ENCODE measurements around the gene MFAP5.

Gene MFAP5

GRCh38 chr12:8662593-8662992 is at the start of gene MFAP5:
MFAP5 (minus strand) TSS chr12:8662826; CDS start chr12:8662104, 722 bp downstream.
- DNase-seq: no peak

DNA sequence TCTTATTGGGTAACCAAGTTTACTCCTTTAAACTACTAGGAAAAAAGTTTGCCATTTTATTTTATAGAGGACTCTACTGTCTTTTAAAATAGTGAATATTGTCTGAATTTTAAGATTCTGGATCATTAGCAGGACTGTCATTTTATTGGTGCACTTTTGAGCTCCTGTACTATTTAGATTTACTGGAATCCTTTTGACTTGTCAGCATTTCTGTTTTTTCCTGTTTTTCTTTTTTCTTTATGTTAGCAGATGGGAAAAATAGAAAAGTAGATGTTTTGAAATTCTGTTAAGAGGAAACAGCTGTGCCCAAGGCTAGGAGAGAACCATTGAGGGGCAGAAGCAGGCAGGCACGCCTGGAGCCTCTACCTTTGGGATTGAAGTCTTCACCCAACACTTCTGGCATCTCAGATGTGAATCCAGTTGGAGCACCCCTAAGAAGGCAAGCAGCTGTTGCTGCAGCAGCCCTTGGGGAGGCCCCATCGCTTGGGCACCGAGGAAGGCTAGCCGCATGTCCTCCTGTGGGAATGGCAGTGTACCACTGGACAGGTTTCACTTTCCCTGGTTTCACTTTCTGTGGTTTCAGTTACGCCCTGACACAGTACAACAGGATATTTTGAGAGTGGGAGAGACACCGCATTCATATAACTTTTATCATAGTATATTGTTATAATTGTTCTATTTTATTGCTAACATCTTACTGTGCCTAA is 46.7 kb upstream of the MFAP5 start:
- DNase-seq: no peak

GRCh38 chr12:8702159-8702558 is 39.5 kb upstream of the MFAP5 start:
- no peak for DNase-seq

DNA sequence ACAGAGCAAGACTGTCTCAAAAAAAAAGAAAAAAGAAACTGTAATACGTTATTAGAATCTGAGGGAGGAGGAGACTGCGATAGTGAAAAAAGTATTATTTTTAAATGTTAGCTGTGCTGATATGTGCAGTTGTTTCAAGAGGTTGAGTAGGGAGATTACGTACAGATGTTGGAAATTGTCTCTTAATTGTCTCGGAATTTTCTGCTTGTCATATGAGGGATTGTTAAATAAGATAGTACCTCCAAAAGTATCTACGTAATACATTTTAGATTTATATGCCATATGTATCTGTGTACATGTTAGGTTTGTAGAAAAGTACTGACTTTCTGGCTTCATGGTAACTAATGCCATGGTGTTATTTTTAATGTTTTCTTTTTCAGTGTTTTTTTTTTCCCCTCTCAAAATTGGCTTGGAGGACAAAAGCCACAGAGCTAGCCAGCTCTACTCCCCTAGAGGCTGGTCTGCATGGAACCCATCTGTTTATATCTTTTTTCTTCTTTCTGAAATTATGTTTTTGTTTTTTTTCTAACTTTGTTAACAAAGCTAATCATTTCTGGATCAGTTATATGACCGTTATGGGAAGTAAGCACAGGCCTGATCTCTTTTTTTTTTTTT is 38.5 kb upstream of the MFAP5 start:
- no peak for DNase-seq

GRCh38 chr12:8699714-8700113 is 37.1 kb upstream of the MFAP5 start:
- DNase-seq: no peak

DNA sequence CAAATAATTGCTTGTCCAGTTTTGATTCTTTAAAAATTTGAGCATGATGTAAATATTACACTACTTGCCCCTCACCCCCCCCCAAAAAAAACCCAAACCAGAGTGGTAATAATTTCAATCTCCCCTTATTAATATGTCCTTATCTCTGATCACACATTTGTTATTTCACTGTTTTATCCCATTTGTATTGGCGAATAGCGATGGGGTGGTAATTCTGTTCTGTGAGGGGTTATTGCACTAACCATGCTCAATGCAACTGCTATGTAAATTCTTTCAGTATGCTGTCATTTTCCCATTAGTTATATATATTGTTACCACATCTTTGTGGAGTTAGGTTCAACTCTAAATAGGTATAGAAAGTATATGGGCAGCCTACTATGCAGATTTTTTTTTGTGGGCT is 36.3 kb upstream of the MFAP5 start:
- DNase-seq: no peak

DNA sequence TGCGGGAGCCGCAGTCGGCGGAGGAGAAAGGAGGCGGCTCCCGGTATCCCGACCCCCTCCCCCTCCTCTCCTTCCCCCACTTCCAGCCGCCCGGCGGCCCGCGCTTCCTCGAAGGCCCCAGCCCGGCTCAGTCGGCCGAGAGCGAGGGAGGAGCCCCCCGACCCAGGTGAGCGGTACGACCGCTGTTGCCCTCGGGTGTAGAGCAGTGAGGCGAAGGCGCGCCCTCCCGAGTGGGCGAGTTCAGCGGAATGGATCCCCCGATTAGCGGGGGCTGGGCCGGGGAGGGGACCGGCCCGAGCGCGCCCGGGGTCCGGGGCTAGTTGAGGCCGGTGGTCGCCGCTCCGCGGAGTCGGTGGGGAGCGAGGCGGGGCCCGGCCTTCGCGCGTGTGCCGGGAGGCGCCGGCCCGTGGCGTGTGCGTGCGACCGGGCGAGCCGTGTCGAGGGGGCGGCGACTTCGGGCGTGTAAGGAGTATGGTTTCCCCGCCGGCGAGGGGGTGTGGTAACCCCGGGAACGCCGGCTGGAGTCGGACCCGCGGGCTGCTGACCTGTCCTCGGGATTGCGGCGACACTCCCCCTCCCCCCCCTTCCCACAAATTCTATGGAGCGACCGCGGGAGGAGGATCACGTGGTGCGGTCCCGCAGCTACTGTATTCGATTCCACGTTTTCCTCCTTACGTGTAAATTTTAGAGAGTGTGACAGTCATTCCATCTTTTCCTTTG is 35.7 kb upstream of the MFAP5 start:
- no peak for DNase-seq

DNA sequence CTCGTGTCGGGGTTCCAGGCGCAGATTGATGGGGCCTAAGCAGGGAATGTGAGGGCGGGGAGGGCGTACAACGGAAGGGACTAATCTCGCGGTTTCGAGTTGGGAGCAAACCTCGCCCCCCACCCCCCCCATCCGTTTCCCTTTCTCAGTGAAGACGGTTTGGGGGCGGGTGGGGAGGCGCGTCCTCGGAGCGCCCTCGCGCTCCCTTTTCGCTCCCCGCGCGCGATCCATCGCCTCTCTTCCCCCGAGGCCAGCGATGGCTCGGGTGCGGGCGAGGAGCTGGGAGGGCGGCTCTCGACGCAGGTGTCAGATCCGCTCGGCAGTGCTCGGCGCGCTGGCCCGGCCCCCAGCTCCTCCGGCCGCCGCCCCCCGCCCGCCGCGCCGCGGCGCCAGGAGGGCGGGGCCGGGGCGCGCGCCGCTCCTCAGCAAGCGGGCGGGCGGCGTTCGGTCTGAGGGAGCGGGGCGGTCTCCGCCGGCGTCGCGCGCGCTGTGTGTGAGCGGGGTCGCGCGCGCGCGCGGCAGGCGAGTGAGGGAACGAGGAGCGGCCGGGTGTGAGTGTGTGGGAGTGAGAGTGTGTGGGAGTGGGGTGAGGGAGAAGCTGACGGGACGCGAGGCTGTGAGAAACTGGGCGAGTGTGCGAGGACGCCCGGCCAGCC is 35.0 kb upstream of the MFAP5 start, which contains the start of gene RIMKLB:
Gene RIMKLB (plus strand): TSS at position 516 of the 656 bp plus-strand sequence. CDS start 15,876 bp downstream, outside the sequence.
- DNase-seq: no peak

DNA sequence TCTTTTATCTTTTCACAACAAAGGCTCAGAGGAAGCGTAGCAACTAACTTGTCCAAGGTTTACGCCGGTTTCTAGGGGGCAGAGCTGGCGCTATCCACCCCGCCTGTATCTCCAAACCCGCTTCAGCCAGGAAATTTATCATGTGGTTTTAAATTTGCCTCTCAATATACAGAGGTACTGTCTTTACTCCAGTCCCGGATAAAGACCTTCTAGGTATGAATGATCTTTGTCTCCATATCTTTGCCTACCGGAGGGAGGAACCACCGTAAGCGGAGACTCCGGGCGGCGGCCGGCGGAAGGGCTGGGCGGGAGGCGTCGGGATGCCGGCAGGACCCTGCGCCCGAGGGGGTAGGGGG is 34.5 kb upstream of the MFAP5 start:
- no peak for DNase-seq

- DNase-seq: no peak
These were observed 33.9 kb upstream of the MFAP5 start for GRCh38 chr12:8696442-8697090.

GRCh38 chr12:8695116-8695515 is 32.5 kb upstream of the MFAP5 start:
- DNase-seq: no peak

- DNase-seq: no peak
These were observed 29.9 kb upstream of the MFAP5 start for GRCh38 chr12:8692573-8692972.

- no peak for DNase-seq
These were observed 27.1 kb upstream of the MFAP5 start for GRCh38 chr12:8689681-8690080.

DNA sequence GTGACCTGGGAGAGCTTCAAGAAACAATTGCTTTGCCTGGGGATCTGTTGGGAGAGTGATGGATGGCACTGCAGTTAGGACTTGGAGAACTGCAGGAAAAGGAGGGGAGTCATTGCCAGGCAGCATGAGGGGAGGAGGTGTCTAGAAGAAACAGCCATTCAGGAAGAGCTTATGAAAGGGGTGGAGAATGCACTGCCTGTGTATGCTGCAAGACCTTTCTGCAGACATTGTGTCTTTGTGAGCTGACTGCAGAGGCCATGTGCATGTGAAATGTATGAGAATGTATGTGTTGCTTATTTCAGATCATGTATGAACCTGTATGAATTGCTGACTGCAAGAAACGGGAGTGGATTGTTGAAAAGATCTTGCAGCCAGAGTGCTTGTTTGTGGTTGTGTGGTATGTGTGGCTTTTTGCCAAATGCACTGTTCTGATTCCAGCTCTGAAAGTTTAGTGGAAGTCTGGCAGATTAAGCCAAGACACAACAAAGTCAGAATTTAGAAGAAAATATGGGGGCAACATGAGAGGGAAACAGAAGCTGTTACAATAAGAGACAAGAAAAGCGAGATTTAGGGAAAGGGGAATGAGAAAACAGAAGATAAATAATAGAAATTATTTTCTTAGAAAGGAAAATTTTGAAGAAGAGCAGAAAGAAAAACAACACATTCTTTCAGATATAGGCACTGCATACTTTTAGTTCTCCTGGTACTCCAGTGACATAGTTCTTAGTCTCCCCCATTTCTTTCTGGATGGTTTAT is 25.4 kb upstream of the MFAP5 start:
- no peak for DNase-seq

DNA sequence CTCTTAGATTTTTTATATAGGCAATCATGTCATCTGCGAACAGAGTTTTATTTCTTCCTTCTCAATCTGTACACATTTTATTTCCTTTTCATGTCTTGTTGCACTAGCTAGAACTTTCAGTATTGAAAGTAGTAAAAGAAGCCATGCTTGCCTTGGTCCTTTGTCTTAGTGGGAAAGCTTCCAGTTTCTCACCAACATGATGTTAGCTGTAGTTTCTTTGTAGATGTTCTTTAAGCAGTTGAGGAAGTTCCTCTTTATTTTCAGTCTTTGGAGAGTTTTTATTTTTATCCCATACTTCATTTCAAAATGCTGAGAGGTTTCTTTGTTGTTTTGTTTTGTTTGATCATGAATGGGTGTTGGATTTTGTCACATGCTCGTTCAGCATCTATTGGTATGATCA is 22.4 kb upstream of the MFAP5 start:
- DNase-seq: no peak

DNA sequence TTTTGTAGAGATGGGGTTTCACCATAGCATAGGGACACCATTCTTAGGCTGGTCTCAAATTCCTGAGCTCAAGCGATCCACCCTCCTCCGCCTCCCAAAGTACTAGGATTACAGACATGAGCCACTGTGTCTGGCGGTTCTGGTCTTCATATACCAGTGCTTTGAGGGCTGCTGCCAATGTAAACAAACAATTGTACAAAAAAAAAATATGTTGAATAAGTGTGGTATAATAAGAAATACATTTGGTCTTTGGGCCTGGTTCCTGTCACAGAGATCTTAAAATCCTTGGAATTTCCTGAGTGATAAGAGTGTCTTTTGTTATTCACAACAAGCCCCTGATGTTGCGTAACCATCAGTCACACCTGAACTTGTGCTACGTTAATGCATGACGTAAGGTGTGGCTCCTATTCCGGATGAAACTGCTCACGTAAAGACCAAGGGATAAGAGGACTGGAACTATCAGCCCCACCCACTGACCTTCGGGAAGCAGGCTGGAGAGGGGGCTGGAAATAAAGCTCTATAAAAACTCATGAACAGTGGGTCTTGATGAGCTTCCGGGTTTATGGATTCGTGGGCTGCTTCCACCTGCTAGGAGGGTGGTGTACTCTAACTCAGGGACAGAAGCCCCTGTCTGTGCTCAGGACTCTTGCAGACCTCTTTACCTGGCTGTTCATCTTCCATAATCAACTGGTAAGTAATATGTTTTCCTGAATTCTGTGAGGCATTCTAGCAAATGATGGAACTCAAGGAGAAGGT is 18.7 kb upstream of the MFAP5 start:
- DNase-seq: no peak

DNA sequence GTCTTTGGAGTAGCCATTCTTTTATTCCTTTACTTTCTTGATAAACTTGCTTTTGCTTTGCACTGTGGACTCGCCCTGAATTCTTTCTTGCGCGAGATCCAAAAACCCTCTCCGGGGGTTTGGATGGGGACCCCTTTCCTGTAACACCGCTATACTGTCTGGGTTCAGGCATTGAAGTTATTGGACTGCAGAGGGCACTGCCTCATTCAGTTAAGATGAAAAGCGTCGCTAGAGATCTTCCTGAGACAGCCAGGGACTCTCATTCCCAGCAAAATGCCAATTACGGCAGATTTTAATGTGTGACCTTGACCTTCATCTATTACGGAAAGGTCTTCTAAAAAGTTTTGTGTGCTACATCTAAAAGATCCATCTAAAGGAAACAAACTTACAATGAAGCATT is 17.9 kb upstream of the MFAP5 start:
- DNase-seq: no peak

GRCh38 chr12:8678661-8679111 is 16.1 kb upstream of the MFAP5 start:
- no peak for DNase-seq

- no peak for DNase-seq
These were observed 14.7 kb upstream of the MFAP5 start for GRCh38 chr12:8677362-8677761.

GRCh38 chr12:8676651-8677050 is 14.0 kb upstream of the MFAP5 start:
- no peak for DNase-seq

GRCh38 chr12:8675591-8676036 is 13.0 kb upstream of the MFAP5 start:
- no peak for DNase-seq

Data from SHP77 treated with DMSO at 0.1 percent for 48 hours (cell line).